ENCODE results near the gene CCDC188. TPM values are rescaled to one million over a fixed set of nuclear protein-coding genes. Genes with fewer than 3 reads are reported as not detected.

Gene CCDC188
- total RNA-seq, 1 donor, result 0.36 TPM

DNA sequence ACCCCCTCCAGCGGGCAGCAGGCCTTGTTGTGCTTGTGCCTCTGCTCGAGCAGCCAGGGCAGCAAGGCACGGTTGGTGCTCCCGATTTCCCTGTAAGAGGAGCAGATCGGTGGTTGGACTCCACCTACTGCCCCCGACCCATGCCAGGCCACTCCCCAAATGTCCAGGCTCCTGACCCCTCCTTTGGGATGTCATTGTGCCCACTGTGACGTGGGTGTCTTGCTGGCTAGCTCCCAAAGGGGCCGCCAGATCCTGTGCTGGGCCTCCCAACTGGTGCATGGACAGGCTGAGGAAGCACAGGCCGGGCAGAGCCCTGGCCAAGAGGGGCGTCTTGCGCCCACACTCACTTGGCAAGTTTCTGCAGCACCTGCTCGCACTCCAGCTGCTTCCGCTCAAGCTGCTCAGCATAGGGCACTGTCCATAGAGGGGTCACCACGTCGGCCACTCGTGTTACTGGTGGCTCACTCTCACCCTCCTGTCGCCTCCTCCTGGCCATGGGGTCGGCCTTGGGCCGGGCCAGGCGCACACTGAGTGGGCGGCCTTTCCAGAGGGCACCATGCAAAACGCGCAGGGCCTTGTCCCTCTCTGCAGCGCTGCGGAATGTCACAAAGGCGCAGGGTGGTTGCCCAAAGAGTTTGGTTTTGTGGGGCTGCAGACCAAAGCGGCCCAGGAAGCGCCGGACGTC, 35.0 kb downstream of the CCDC188 start, which contains the start of gene RANBP1:
Gene RANBP1 (plus strand): TSS at position 414 of the 685 bp plus-strand sequence. CDS start 81 bp downstream, at position 495.
- Histone ChIP-seq H3K27me3 (ENCODE audit: insufficient read depth, low read length) (no peaks in the 10 kb centered on the region), H3K9me3 (ENCODE audit: low read depth, low read length) (no peaks in the 10 kb centered on the region), H3K27ac (ENCODE audit: low read depth, low read length) (peak within 1 kb of the TSS; percentile 88), H3K36me3 (ENCODE audit: insufficient read depth, low read length) (peaks cover 55% of the 10 kb centered on the region), H3K4me3 (ENCODE audit: insufficient read depth, low read length) (peak within 1 kb of the TSS; percentile 99), H4K20me1 (ENCODE audit: insufficient read depth, low read length) (peaks cover 13% of the 10 kb centered on the region), H3K4me2 (ENCODE audit: insufficient read depth, low read length) (peak within 1 kb of the TSS; percentile 90), H3K4me1 (ENCODE audit: insufficient read depth, low read length) (peaks cover 20% of the 10 kb centered on the region), H3K79me2 (ENCODE audit: insufficient read depth, low read length) (peaks cover 70% of the 10 kb centered on the region), H2AFZ (ENCODE audit: low read length) (peak within 1 kb of the TSS; percentile 70)
- DNase-seq (ENCODE audit: insufficient read length, low spot score, missing footprints), result peak; percentile 86
- TF ChIP-seq, protein P1, sequence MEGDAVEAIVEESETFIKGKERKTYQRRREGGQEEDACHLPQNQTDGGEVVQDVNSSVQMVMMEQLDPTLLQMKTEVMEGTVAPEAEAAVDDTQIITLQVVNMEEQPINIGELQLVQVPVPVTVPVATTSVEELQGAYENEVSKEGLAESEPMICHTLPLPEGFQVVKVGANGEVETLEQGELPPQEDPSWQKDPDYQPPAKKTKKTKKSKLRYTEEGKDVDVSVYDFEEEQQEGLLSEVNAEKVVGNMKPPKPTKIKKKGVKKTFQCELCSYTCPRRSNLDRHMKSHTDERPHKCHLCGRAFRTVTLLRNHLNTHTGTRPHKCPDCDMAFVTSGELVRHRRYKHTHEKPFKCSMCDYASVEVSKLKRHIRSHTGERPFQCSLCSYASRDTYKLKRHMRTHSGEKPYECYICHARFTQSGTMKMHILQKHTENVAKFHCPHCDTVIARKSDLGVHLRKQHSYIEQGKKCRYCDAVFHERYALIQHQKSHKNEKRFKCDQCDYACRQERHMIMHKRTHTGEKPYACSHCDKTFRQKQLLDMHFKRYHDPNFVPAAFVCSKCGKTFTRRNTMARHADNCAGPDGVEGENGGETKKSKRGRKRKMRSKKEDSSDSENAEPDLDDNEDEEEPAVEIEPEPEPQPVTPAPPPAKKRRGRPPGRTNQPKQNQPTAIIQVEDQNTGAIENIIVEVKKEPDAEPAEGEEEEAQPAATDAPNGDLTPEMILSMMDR (IDR thresholded peaks at IDR 0.05; ENCODE audit: extremely low read depth, low read depth, low read length), result no peak

DNA sequence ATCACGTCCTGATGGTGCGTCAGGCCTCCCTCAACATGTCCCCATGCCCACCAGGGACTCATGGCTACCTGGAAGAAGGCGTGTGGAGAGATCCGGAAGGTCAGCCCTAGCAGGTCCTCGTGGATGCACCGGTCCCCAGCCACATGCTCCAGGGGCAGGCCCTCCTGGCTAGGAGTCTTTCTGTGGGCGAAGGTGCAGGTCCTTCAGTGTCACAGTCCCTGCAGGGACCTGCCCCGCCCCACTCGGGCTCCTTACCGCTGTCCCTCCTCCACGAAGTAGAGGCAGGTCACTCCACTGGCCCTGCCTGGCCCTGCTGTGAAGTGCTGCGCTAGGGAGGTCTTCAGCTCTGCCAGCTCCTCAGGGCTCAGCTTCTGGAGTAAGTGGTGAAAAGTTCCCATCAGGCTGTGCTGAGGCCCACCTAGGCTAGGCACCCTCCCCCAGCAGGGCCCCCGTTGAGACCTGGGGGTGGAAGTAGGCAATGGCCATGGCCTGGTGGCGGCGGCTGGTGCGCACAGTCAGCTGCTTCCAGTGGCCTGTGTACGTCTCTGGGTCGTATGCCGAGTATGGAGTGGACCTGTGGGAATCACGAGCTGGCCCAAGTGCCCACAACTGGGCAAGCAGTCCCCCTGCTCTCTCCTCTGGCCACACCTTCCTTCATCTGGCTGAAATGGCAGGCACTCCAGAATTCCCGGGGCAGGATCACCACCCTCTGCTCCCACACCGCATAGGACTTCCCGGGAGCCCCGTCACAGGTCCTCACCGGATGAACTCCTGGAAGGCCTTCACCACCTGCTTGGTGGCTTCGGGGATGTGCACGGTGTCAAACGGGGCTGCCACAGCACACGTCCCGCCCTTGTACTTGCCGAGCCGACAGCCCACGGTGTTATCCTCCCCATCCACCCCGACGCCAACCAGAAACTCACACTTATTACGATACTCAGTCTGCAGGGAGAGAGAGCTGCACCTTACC, 36.1 kb downstream of the CCDC188 start:
- Histone ChIP-seq H3K4me2 (ENCODE audit: insufficient read depth, low read length) (no peak overlapping the region), H3K4me1 (ENCODE audit: insufficient read depth, low read length) (peaks cover 20% of the 10 kb centered on the region), H3K79me2 (ENCODE audit: insufficient read depth, low read length) (peaks cover 59% of the 10 kb centered on the region), H3K9me3 (ENCODE audit: low read depth, low read length) (no peaks in the 10 kb centered on the region), H3K27ac (ENCODE audit: low read depth, low read length) (no peak overlapping the region), H3K36me3 (ENCODE audit: insufficient read depth, low read length) (peaks cover 55% of the 10 kb centered on the region), H4K20me1 (ENCODE audit: insufficient read depth, low read length) (peaks cover 8% of the 10 kb centered on the region), H3K4me3 (ENCODE audit: insufficient read depth, low read length) (no peak overlapping the region), H3K27me3 (ENCODE audit: insufficient read depth, low read length) (no peaks in the 10 kb centered on the region), H2AFZ (ENCODE audit: low read length) (no peak overlapping the region)
- TF ChIP-seq, protein P1 (IDR thresholded peaks at IDR 0.05; ENCODE audit: extremely low read depth, low read depth, low read length), result no peak
- peak; percentile 82 for DNase-seq (ENCODE audit: insufficient read length, low spot score, missing footprints)

DNA sequence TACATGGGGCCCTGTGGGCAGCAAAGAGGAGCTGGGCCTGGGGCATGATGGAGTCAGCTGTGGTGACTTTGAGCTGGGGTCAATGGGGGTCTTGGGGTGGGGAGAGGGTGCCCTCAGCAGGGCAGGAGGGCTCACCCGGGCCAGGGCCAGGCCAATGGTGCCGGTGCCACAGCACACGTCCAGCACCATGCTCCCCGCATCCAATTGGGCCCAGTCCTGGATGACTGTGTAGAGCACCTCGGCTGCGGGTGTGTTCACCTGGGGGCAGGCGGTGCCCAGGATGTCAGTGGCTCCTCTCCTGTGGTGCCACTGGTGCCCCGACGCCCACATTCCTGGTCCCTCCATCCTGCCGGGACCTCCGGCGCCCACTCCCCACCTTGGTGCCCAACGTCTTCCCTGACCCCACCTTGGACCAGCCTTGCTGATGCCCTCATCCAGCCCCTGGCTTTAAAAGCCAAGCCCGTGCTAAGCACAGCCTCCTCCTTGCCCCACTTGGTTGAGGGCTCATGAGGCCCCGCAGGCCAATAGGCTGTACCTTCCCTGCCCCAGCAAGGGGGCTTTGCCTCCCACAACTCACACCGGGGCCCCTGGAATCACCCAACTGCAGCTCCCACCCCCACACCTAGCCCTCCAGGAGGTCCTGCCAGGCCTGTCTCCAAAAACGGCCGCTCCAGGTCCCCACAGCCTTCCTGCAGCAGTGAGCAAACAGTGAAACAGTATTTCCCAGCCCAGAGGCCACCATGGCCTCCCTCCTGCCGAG, 37.1 kb downstream of the CCDC188 start:
- H3K27me3 ChIP-seq (ENCODE audit: insufficient read depth, low read length), result no peaks in the 10 kb centered on the region
- no peak overlapping the region for H3K4me2 ChIP-seq (ENCODE audit: insufficient read depth, low read length)
- peaks cover 58% of the 10 kb centered on the region for H3K36me3 ChIP-seq (ENCODE audit: insufficient read depth, low read length)
- H3K4me1 ChIP-seq (ENCODE audit: insufficient read depth, low read length), result peaks cover 14% of the 10 kb centered on the region
- H3K27ac ChIP-seq (ENCODE audit: low read depth, low read length), result no peak overlapping the region
- TF ChIP-seq, protein P1 (IDR thresholded peaks at IDR 0.05; ENCODE audit: extremely low read depth, low read depth, low read length), result no peak
- H3K4me3 ChIP-seq (ENCODE audit: insufficient read depth, low read length), result no peak overlapping the region
- peaks cover 8% of the 10 kb centered on the region for H4K20me1 ChIP-seq (ENCODE audit: insufficient read depth, low read length)
- no peaks in the 10 kb centered on the region for H3K9me3 ChIP-seq (ENCODE audit: low read depth, low read length)
- H3K79me2 ChIP-seq (ENCODE audit: insufficient read depth, low read length), result peaks cover 49% of the 10 kb centered on the region
- peak; percentile 80 for DNase-seq (ENCODE audit: insufficient read length, low spot score, missing footprints)
- no peak overlapping the region for H2AFZ ChIP-seq (ENCODE audit: low read length)
